Fibroblast of the aortic adventitia (primary cell): Measurements from ENCODE around the gene NLRP14. TPM values are rescaled to one million over a fixed set of nuclear protein-coding genes. Genes with fewer than 3 reads are reported as not detected.
A peak's percentile ranks its signal among the peaks of the same experiment; 100 is the strongest.

ENCODE experiments used
- DNase-seq: peaks from one replicate; pipeline ENCODE4 v3.0.0-alpha.2; 2010; ENCODE audit warnings: low read depth
- H3K4me3 ChIP-seq: 2 replicates; pipeline ENCODE4 v1.5.1; 2011; ENCODE audit warnings: low read depth, mild to moderate bottlenecking, control low read depth, low read length, moderate library complexity
- total RNA-seq: library from RNA; depleted of rRNA; stranded (reverse); fragments of >200 nt; gene quantifications from 2 replicates; pipeline ENCODE4 v1.2.3, GENCODE V29; 2012; ENCODE audit warnings: low replicate concordance
- TF ChIP-seq, protein P1 (sequence below): IDR thresholded peaks from 2 replicates; pipeline ENCODE4 v1.5.1; 2011; ENCODE audit warnings: mild to moderate bottlenecking, low read length, control low read depth, inconsistent platforms; ENCODE audit not compliant: insufficient read depth

Gene NLRP14
- total RNA-seq, 1 donor, result 0.18 TPM

GRCh38 chr11:7115780-7116179, 95.5 kb downstream of the NLRP14 start:
- no peak overlapping the region for H3K4me3 ChIP-seq
- TF ChIP-seq, protein P1, sequence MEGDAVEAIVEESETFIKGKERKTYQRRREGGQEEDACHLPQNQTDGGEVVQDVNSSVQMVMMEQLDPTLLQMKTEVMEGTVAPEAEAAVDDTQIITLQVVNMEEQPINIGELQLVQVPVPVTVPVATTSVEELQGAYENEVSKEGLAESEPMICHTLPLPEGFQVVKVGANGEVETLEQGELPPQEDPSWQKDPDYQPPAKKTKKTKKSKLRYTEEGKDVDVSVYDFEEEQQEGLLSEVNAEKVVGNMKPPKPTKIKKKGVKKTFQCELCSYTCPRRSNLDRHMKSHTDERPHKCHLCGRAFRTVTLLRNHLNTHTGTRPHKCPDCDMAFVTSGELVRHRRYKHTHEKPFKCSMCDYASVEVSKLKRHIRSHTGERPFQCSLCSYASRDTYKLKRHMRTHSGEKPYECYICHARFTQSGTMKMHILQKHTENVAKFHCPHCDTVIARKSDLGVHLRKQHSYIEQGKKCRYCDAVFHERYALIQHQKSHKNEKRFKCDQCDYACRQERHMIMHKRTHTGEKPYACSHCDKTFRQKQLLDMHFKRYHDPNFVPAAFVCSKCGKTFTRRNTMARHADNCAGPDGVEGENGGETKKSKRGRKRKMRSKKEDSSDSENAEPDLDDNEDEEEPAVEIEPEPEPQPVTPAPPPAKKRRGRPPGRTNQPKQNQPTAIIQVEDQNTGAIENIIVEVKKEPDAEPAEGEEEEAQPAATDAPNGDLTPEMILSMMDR, result no peak

GRCh38 chr11:7116370-7116769, 96.1 kb downstream of the NLRP14 start:
- TF ChIP-seq, protein P1, result no peak
- no peak for DNase-seq
- no peak overlapping the region for H3K4me3 ChIP-seq

More at GRCh38 chr11:7115780-7116179, 95.5 kb downstream of the NLRP14 start:
- DNase-seq, result peak; percentile 63

Other genes starting within 250 kb of the NLRP14 start
- gene OR2AG2, start 248.5 kb upstream of the NLRP14 start, total RNA-seq, result 0.09 and 0.33 TPM in 2 replicates
- not detected in 2 replicates for gene OR2AG1, start 237.5 kb upstream of the NLRP14 start, total RNA-seq
- gene OR6A2, start 220.8 kb upstream of the NLRP14 start, total RNA-seq, result 0.27 and 0.33 TPM in 2 replicates
- not detected in 2 replicates for gene OR10A5, start 174.8 kb upstream of the NLRP14 start, total RNA-seq
- not detected in 2 replicates for gene OR10A2, start 157.4 kb upstream of the NLRP14 start, total RNA-seq
- not detected in 2 replicates for gene OR10A4, start 143.9 kb upstream of the NLRP14 start, total RNA-seq
- gene OR2D2, start 128.0 kb upstream of the NLRP14 start, total RNA-seq, result 0.09 TPM in 1 of 2 replicates, not detected in the other
- gene OR2D3, start 99.5 kb upstream of the NLRP14 start, total RNA-seq, result not detected in 2 replicates
- 1.2 and 3.5 TPM in 2 replicates for gene ZNF215, start 94.1 kb upstream of the NLRP14 start, total RNA-seq
- gene ZNF214, start 133 bp upstream of the NLRP14 start, total RNA-seq, result 2.9 and 5.2 TPM in 2 replicates
- not detected in 2 replicates for gene RBMXL2, start 68.5 kb downstream of the NLRP14 start, total RNA-seq
- 0.09 TPM in 1 of 2 replicates, not detected in the other for gene SYT9, start 231.4 kb downstream of the NLRP14 start, total RNA-seq